K562 (cell line): Measurements from ENCODE around the gene WDR44. TPM values are rescaled to one million over a fixed set of nuclear protein-coding genes. Genes with fewer than 3 reads are reported as not detected.
A peak's percentile ranks its signal among the peaks of the same experiment; 100 is the strongest.

Source experiments
- ATAC-seq: fragments of 200-7000 bp; cut with Tn5 transposase; 3 replicates; pipeline ENCODE4 v1.9.1; 2020; ENCODE audit warnings: moderate library complexity
- BruUV-seq: library from RNA; stranded (reverse); fragments of 400-500 nt; replicated peaks from 2 replicates; lab custom pipeline; 2021; lab: Mats Ljungman, UMichigan
- CTCF ChIA-PET: fragments of 300-600 bp; formaldehyde crosslinking; extraction: SDS; loops from one replicate; lab custom pipeline; 2021; ENCODE audit warnings: low intra/inter-chr PET ratio; lab: Yijun Ruan, JAX
- POLR2A ChIA-PET: fragments of 300-600, 350-650 bp; sonication (Branson Sonifier 250); formaldehyde crosslinking; extraction: SDS; loops from one replicate; lab custom pipeline; 2021; ENCODE audit warnings: antibody characterized with exemption, inconsistent platforms; lab: Yijun Ruan, JAX
- DNase-seq, 4 experiments: peaks; one replicate each; pipeline versions ENCODE4 v3.0.0 to v3.0.0-alpha.2; 2011 to 2018; ENCODE audit warnings: low spot score in 3 of 4, mixed read lengths in 3 of 4; ENCODE audit errors: extremely low read depth in 1 of 4
- FAIRE-seq: peaks from 2 replicates; lab custom pipeline; 2011; peaks lifted over from hg19 to GRCh38; lab: Jason Lieb, UNC
- H2AFZ ChIP-seq: 2 replicates; pipeline ENCODE4 v1.6.0; 2011; ENCODE audit warnings: low read depth, low read length, control low read depth, inconsistent platforms
- H3K27ac ChIP-seq: fragments of 200-600 bp; 3 replicates; pipeline ENCODE4 v1.8.0; 2011; ENCODE audit warnings: low read depth, mild to moderate bottlenecking, control low read depth, inconsistent platforms, low read length, moderate library complexity, mixed read lengths; ENCODE audit errors: extremely low read depth
- H3K27me3 ChIP-seq, 2 experiments: fragments of 300-600 bp in 1 of 2; 2 replicates in 1 of 2; 3 replicates in 1 of 2; pipeline versions ENCODE4 v1.6.0 to v1.8.0; 2011; ENCODE audit warnings: inconsistent platforms in 2 of 2, low read length in 2 of 2, mild to moderate bottlenecking in 1 of 2, mixed read lengths in 1 of 2, moderate library complexity in 1 of 2; ENCODE audit not compliant: control insufficient read depth in 2 of 2, insufficient read depth in 2 of 2
- H3K36me3 ChIP-seq: fragments of 300-600 bp; 3 replicates; pipeline ENCODE4 v1.8.0; 2011; ENCODE audit warnings: mild to moderate bottlenecking, low read length, inconsistent platforms; ENCODE audit not compliant: control insufficient read depth, insufficient read depth
- H3K4me1 ChIP-seq, 2 experiments: fragments of 200-600 bp in 1 of 2; replicated peaks in 1 of 2; 2 replicates in 1 of 2; 3 replicates in 1 of 2; pipeline versions ENCODE4 v1.5.1 to v1.8.0; 2011; ENCODE audit warnings: inconsistent platforms in 2 of 2, low read length in 2 of 2, mild to moderate bottlenecking in 1 of 2, mixed read lengths in 1 of 2, moderate library complexity in 1 of 2; ENCODE audit not compliant: control insufficient read depth in 2 of 2, insufficient read depth in 2 of 2
- H3K4me2 ChIP-seq: 2 replicates; pipeline ENCODE4 v1.6.1; 2011; ENCODE audit warnings: low read length, control low read depth, inconsistent platforms, mixed read lengths; ENCODE audit not compliant: insufficient read depth
- H3K4me3 ChIP-seq: fragments of 200-600 bp; sonication (generic), shearing (Covaris generic); 2 replicates; pipeline ENCODE4 v1.5.1; 2016; ENCODE audit warnings: control low read depth, inconsistent platforms
- H3K79me2 ChIP-seq: fragments of 200-600 bp; 3 replicates; pipeline ENCODE4 v1.8.0; 2011; ENCODE audit warnings: low read length, inconsistent platforms; ENCODE audit not compliant: control insufficient read depth, insufficient read depth
- H3K9ac ChIP-seq, 2 experiments: 2 replicates each; pipeline versions ENCODE4 v1.6.0 to v1.6.1; 2011; ENCODE audit warnings: low read depth in 2 of 2, low read length in 2 of 2, control low read depth in 1 of 2, inconsistent platforms in 1 of 2, mild to moderate bottlenecking in 1 of 2, mixed read lengths in 1 of 2; ENCODE audit not compliant: insufficient read depth in 1 of 2
- H3K9me1 ChIP-seq: one replicate; pipeline ENCODE4 v1.6.0; 2011; ENCODE audit warnings: inconsistent platforms, mild to moderate bottlenecking, low read length, moderate library complexity; ENCODE audit not compliant: control insufficient read depth, insufficient read depth
- H3K9me3 ChIP-seq: replicated peaks from 2 replicates; pipeline ENCODE4 v1.5.1; 2011; ENCODE audit warnings: low read depth, low read length, inconsistent platforms; ENCODE audit not compliant: control insufficient read depth, insufficient read depth
- H4K20me1 ChIP-seq: replicated peaks from 2 replicates; pipeline ENCODE4 v1.6.1; 2011; ENCODE audit warnings: low read length, inconsistent platforms, mixed read lengths; ENCODE audit not compliant: control insufficient read depth, insufficient read depth
- HMGN3 ChIP-seq: IDR thresholded peaks from 2 replicates; pipeline ENCODE4 v1.6.1; 2011; ENCODE audit warnings: borderline replicate concordance, low read depth, mild to moderate bottlenecking, mixed read lengths, low read length; ENCODE audit not compliant: insufficient read length; ENCODE audit errors: extremely low read depth
- NR2C1 ChIP-seq, 2 experiments: fragments of 450-650 bp; IDR thresholded peaks; 2 replicates each; pipeline ENCODE4 v1.6.1; 2017; ENCODE audit warnings: mild to moderate bottlenecking in 2 of 2, antibody characterized with exemption in 1 of 2, inconsistent platforms in 1 of 2, missing compliant biosample characterization in 1 of 2, missing genetic modification characterization in 1 of 2
- NR2C2 ChIP-seq, 2 experiments: fragments of 200-800 bp in 1 of 2; sonication (Bioruptor generic) in 1 of 2; sonication (generic) in 1 of 2; formaldehyde crosslinking in 1 of 2; IDR thresholded peaks; 2 replicates each; pipeline versions ENCODE4 v1.6.1 to v1.8.0; 2016 to 2022; ENCODE audit warnings: mild to moderate bottlenecking in 1 of 2, missing compliant biosample characterization in 1 of 2, missing genetic modification characterization in 1 of 2, missing genetic modification reagents in 1 of 2
- ZNF431 ChIP-seq: sonication (generic); formaldehyde crosslinking; IDR thresholded peaks from 2 replicates; pipeline ENCODE4 v1.8.0; 2022; ENCODE audit warnings: mild to moderate bottlenecking, missing genetic modification reagents
- WGBS: fragments of 100-300 bp; shearing (Covaris generic); methylation state at CpG from one replicate; pipeline ENCODE4 v1.1.6; 2016; ENCODE audit warnings: low coverage, mixed read lengths; ENCODE audit not compliant: insufficient coverage; ENCODE audit errors: missing lambda C conversion rate; 5-methylcytosine and 5-hydroxymethylcytosine counted together
- in situ Hi-C: fragments of 300-500 bp; cut with MboI; formaldehyde crosslinking; loops from 4 replicates; pipeline ENCODE4 v1.15.0; 2018; ENCODE audit warnings: inconsistent platforms, mixed read lengths
- intact Hi-C: fragments of 100-400 bp; cut with micrococcal nuclease; formaldehyde crosslinking; loops from 2 replicates; pipeline ENCODE4 v1.14.2; 2022
- polyA plus RNA-seq, 8 experiments: library from polyadenylated mRNA; depleted of rRNA in 4 of 8; stranded (reverse) in 5 of 8; unstranded in 3 of 8; fragments of >200 nt; fragmentation: Nextera tagmentation in 2 of 8; fragmentation: Illumina TruSeq in 1 of 8; extraction: Ambion mirVana in 2 of 8; extraction: Trizol in 1 of 8; gene quantifications; 2 replicates each; pipeline versions ENCODE4 v1.2.1 to v1.2.3, GENCODE V29; 2011 to 2014; ENCODE audit warnings: inconsistent platforms in 1 of 8, missing spikeins in 1 of 8
- total RNA-seq, 7 experiments: library from RNA; depleted of rRNA in 6 of 7; stranded (reverse); fragments of >200 nt in 6 of 7; fragmentation: Illumina TruSeq in 2 of 7; extraction: Trizol in 2 of 7; gene quantifications; 2 replicates each; pipeline versions ENCODE4 v1.2.1 to v1.2.3, GENCODE V29; 2011 to 2021; ENCODE audit warnings: low replicate concordance in 1 of 7
- TF ChIP-seq, protein P1 (sequence below): sonication (generic); IDR thresholded peaks from 2 replicates; pipeline ENCODE4 v1.6.1; 2016

WDR44 gene
- total and polyA plus RNA-seq, 9 of the 15 experiments (the other 6 are each of a cell fraction or from before 2014, with no cell fraction given) = 5.6 to 20.0 (median 14.6) TPM

DNA sequence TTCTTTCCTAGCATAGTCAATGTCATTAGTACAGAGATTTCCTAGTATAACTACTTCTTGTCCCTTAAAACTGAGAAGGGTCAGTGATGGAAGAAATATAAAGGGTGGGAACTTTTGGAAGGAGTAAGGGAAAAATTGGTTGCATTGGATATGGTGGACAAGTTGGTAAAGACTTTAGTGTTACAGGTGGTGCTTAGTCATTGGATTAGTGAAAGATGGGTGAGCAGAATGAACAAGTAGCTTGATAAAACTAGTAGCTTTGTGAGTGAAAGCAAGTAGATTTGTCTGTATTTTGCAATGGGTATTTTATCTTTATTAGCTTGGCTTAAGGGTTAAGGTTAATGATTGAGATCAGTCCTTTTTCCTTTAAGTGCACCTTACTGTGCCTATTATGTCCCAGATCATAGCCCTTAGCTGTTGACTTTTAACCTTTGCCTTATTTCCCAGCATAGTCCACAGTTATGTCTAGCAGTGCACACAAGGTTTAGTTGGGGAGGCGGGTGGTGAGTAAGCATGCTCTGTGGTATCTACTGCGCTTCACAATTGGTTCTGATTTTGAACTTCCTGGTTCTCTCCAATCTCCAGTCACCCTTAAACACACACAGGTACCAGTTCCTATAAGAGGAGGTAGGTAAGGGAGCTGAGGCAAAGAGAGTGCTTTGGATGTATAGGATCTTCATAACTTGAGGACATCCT lies 9.5 kb downstream of the WDR44 start:
- no peak overlapping the region for H3K4me2 ChIP-seq
- H3K79me2 ChIP-seq = peaks cover 74% of the 10 kb centered on the region
- H3K9ac ChIP-seq = no peak overlapping the region
- ChIA-PET CTCF (no interaction called here), POLR2A (interaction anchor here (1.0 kb wide), 1 partner anchor 9 kb away, joined by 3 read pairs; the partner anchor contains the start of gene WDR44)
- H3K4me1 ChIP-seq = peaks cover 0 to 27% of the 10 kb centered on the region in 2 experiments; a peak in 3 of 5 replicates
- no peak overlapping the region for H3K4me3 ChIP-seq
- ATAC-seq (peak; percentile 78), FAIRE-seq (no peak), DNase-seq (peak in 2 of 4 experiments; percentile 15 to 34)
- BruUV-seq = no TSS peak
- TF ChIP-seq NR2C2 (CRISPR knock-in tag; IDR thresholded peaks at IDR 0.05) (no peak), NR2C2 (tag; IDR thresholded peaks at IDR 0.05) (peak; percentile 25; the same call in 1 of the 2 replicates), NR2C1 (IDR thresholded peaks at IDR 0.05) (no peak), NR2C1 (tag; IDR thresholded peaks at IDR 0.05) (0 out of 2 replicates have a peak, but pooled peaks have one; percentile 15), HMGN3 (no peak), ZNF431 (no peak)
- TF ChIP-seq, protein P1, sequence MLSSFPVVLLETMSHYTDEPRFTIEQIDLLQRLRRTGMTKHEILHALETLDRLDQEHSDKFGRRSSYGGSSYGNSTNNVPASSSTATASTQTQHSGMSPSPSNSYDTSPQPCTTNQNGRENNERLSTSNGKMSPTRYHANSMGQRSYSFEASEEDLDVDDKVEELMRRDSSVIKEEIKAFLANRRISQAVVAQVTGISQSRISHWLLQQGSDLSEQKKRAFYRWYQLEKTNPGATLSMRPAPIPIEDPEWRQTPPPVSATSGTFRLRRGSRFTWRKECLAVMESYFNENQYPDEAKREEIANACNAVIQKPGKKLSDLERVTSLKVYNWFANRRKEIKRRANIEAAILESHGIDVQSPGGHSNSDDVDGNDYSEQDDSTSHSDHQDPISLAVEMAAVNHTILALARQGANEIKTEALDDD = peak; percentile 93
- no peak overlapping the region for H2AFZ ChIP-seq
- intact Hi-C loops (no loop called here), in situ Hi-C loops (no loop called here)
- no peaks in the 10 kb centered on the region for H3K9me3 ChIP-seq
- no peaks in the 10 kb centered on the region for H3K27me3 ChIP-seq
- H3K9me1 ChIP-seq = peaks cover 6% of the 10 kb centered on the region
- no peaks in the 10 kb centered on the region; the same call in 2 of the 3 replicates for H3K36me3 ChIP-seq
- WGBS = 32% methylated on average over 2 of the region's 2 CpGs
- H4K20me1 ChIP-seq = peaks cover 10% of the 10 kb centered on the region
- H3K27ac ChIP-seq = no peak overlapping the region
